ENCODE results near the gene FAM210B. TPM values are rescaled to one million over a fixed set of nuclear protein-coding genes. Genes with fewer than 3 reads are reported as not detected.

Gene FAM210B
- total and polyA plus RNA-seq, 5 experiments from 2014 or later: 25.2 to 32.9 (median 27.8) TPM

GRCh38 chr20:56347628-56348304 is 11.0 kb upstream of the FAM210B start:
- DNase-seq: no peak
- Mint-ChIP-seq H3K4me3 (no peak overlapping the region), H3K27ac (peak overlapping the region in 1 of 10 donors; percentile 70), H3K36me3 (no peaks in the 10 kb centered on the region), H3K9me3 (peaks cover 0 to 1% (median 0%) of the 10 kb centered on the region in 9 donors), H3K27me3 (peaks cover 22 to 54% (median 35%) of the 10 kb centered on the region in 5 donors), H3K4me1 (peaks cover 0 to 17% (median 7%) of the 10 kb centered on the region in 4 donors)
- ATAC-seq: no peak
- POLR2A ChIA-PET: no interaction called here

DNA sequence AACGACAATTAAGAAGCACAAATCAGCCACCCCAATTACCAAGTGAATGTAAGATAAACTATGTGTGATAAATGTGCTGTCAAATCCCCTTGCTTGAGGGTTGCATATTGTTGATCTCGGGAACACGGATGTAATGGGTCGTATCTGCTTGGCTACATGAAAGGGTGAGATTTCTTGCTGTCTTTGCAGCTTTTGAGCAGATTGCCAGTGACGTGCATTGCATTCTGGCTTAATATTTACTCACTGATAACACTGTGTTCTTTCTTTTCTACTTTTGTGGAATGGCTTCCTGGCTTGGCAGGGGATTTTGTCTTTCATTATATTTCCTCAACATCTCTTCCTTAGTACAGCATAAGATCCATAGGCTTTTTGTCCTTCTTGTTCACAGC is 10.5 kb upstream of the FAM210B start:
- DNase-seq (no peak), ATAC-seq (no peak)
- POLR2A ChIA-PET: no interaction called here
- Mint-ChIP-seq H3K4me3 (no peak overlapping the region), H3K4me1 (peaks cover 0 to 16% (median 6%) of the 10 kb centered on the region in 4 donors), H3K27me3 (peaks cover 17 to 50% (median 30%) of the 10 kb centered on the region in 5 donors), H3K9me3 (peaks cover 0 to 1% (median 0%) of the 10 kb centered on the region in 9 donors), H3K27ac (no peak overlapping the region), H3K36me3 (no peaks in the 10 kb centered on the region)

GRCh38 chr20:56348746-56349145 is 10.0 kb upstream of the FAM210B start:
- Mint-ChIP-seq H3K36me3 (no peaks in the 10 kb centered on the region), H3K9me3 (peaks cover 0 to 1% (median 0%) of the 10 kb centered on the region in 9 donors), H3K27me3 (peaks cover 16 to 48% (median 29%) of the 10 kb centered on the region in 5 donors), H3K27ac (no peak overlapping the region), H3K4me1 (peaks cover 0 to 12% (median 4%) of the 10 kb centered on the region in 4 donors), H3K4me3 (no peak overlapping the region)
- POLR2A ChIA-PET: no interaction called here
- ATAC-seq: no peak
- DNase-seq: no peak

DNA sequence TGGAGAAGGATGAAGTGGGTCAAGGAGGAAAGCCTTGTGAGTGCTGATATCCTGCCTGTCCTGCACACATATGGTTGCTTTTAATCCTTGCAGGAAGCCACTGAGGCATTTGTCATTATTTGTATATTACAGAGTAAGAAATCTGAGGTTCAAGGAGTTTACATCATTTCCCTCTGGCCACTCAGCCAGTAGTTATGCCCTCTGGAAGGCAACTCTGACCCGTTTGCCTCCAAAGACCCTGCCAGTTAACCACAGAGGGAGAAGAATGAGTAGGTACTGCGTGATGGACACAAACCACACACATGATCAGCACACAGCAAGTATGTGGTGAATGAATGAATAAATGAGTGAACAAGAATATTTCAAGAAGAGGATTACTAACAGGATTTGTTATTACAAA is 7.9 kb upstream of the FAM210B start:
- Mint-ChIP-seq H3K4me1 (peaks cover 0 to 5% (median 1%) of the 10 kb centered on the region in 4 donors), H3K9me3 (peaks cover 0 to 1% (median 0%) of the 10 kb centered on the region in 9 donors), H3K27ac (no peak overlapping the region), H3K4me3 (no peak overlapping the region), H3K27me3 (peaks cover 6 to 31% (median 14%) of the 10 kb centered on the region in 5 donors), H3K36me3 (no peaks in the 10 kb centered on the region)
- ATAC-seq (no peak), DNase-seq (no peak)
- POLR2A ChIA-PET: interaction anchor here (1.1 kb wide), 1 partner anchor 41 kb away, joined by 3 read pairs; the partner anchor contains the start of genes AURKA and CSTF1

DNA sequence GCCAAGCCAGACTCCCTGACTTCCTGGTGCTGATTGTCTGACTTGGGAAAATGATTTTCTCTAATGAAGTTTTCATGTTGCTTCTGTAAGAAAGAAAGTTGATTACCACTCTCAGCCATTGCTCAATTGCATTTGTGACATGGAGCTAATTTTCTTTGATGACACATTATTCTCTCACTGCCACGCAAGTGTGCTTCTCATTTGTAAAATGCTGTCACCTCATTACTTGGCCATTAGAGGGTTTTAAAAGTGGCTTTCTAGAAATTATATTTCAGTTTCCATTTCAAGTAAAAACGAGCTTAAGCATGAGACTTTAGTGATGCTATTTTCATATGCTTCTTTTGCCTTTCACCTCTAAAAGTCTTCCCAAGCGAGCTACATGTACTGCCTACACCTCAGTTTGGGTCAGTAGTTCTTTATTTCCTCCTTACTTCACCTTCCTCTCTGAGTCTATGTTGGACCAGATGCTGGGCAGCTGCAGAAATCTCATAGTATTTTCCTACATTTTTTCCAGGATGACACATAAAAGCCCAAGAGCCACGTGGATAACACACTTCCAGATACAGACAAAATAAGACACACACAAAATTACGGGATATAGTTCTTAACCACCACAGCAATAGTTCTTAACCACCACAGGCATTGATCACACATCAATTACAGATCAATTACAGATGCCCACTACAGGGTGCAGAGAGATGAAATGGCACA is 6.3 kb upstream of the FAM210B start:
- no peak overlapping the region for H3K27ac Mint-ChIP-seq

GRCh38 chr20:56353356-56353755 is 5.4 kb upstream of the FAM210B start:
- POLR2A ChIA-PET: no interaction called here
- no peak for DNase-seq
- Mint-ChIP-seq H3K36me3 (no peaks in the 10 kb centered on the region), H3K27me3 (peaks cover 0 to 15% (median 9%) of the 10 kb centered on the region in 5 donors), H3K4me3 (no peak overlapping the region), H3K4me1 (peaks cover under 1 to 7% (median 2%) of the 10 kb centered on the region in 4 donors), H3K9me3 (no peaks in the 10 kb centered on the region), H3K27ac (no peak overlapping the region)
- ATAC-seq: no peak

More for the DNA sequence above, 6.3 kb upstream of the FAM210B start:
- DNase-seq: no peak
- Mint-ChIP-seq H3K4me1 (peaks cover 0 to 5% (median 1%) of the 10 kb centered on the region in 4 donors), H3K9me3 (no peaks in the 10 kb centered on the region), H3K4me3 (no peak overlapping the region), H3K27me3 (peaks cover 0 to 23% (median 9%) of the 10 kb centered on the region in 5 donors), H3K36me3 (no peaks in the 10 kb centered on the region)
- POLR2A ChIA-PET: no interaction called here
- no peak for ATAC-seq

DNA sequence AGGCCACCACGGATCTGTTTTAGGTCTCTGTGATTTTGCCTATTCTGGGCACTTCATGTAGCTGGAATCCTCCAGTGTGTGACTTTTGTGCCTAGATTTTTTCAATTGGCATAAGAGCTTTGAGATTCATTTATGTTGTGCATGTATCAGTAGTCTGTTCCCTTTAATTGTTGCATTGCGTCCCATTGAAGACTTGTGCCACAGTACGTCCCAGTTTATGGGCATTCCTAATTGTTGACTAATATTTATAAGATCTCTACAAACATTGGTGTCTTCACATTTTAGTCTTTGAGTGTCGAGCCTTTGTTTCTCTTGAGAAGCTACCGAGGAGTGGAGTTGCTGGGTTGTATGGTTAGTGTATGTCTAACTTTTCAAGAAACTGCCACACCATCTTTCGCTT is 704 bp upstream of the FAM210B start:
- no peak for ATAC-seq

GRCh38 chr20:56359212-56360132 is 698 bp downstream of the FAM210B start:
- Mint-ChIP-seq H3K36me3 (peaks cover 0 to 6% (median 0%) of the 10 kb centered on the region in 3 donors), H3K4me1 (peaks cover 8 to 27% (median 17%) of the 10 kb centered on the region in 4 donors), H3K9me3 (no peaks in the 10 kb centered on the region), H3K4me3 (peak overlapping the region; percentile 80 to 95 (median 92)), H3K27me3 (peaks cover 0 to 2% (median 0%) of the 10 kb centered on the region in 5 donors), H3K27ac (peak overlapping the region in 9 of 10 donors; percentile 65 to 92 (median 84))
- DNase-seq (peak in 4 of 10 donors; percentile 3 to 9 (median 5)), ATAC-seq (peak; percentile 22 to 29)
- POLR2A ChIA-PET: interaction anchor here (0.9 to 2.6 kb wide), 4 partner anchors 13 to 1033 kb away, joined by 3 to 34 read pairs (median 4); partner anchors contain the start of genes AURKA, CASS4 and CSTF1

More for the DNA sequence above, 704 bp upstream of the FAM210B start:
- H3K4me1 Mint-ChIP-seq: peaks cover 8 to 27% (median 17%) of the 10 kb centered on the region in 4 donors
- H3K27ac Mint-ChIP-seq: peak overlapping the region in 9 of 10 donors; percentile 6 to 85 (median 66)
- H3K9me3 Mint-ChIP-seq: no peaks in the 10 kb centered on the region
- POLR2A ChIA-PET: interaction anchor here (0.9 to 2.6 kb wide), 3 partner anchors 14 to 110 kb away, joined by 3 to 34 read pairs (median 4); partner anchors contain the start of genes AURKA, CSTF1 and RTF2
- peaks cover 0 to 9% (median 3%) of the 10 kb centered on the region in 5 donors for H3K27me3 Mint-ChIP-seq
- H3K4me3 Mint-ChIP-seq: peak overlapping the region; percentile 73 to 90 (median 83)
- peak in 1 of 10 donors; percentile 3 for DNase-seq
- H3K36me3 Mint-ChIP-seq: no peaks in the 10 kb centered on the region

DNA sequence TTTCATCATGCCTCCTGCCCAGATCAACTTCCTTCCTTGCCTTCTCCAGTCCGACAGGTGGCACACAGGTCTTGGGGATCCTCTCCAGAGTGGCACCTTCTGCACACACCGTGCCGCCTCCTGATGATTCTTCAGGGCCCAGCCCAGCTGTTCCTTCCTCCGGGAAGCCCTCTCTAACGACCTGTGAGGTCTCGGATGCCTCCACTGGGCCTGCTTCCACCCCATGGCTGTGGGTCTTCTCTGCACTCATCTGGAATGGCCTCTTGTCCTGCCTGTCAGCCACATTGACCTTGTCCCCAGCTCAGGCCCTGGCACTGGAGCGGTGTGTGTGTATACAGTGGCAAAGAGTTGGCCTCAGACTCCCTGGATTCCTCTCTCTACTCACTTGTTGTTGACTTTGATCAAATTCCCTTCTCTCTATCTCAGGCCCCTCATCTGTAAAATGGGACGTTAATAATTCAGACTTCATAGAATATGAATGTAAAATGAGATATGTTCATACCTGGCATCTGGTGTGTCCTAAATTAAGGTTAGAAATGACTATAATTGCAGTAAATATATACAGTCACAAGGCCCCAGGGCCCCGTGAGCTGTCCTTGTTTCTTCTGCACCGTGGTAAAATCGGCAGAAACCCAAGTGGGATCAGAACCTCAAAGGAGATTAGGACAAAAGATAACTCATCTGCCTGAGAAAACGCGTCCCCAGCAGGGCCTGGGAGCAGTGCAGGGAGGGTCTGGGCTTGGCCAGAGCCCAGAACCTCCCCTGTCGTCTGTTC is 1.5 kb downstream of the FAM210B start:
- Mint-ChIP-seq H3K4me1 (peaks cover 8 to 27% (median 17%) of the 10 kb centered on the region in 4 donors), H3K9me3 (no peaks in the 10 kb centered on the region), H3K4me3 (peak overlapping the region; percentile 69 to 95 (median 90)), H3K36me3 (peaks cover 0 to 6% (median 5%) of the 10 kb centered on the region in 3 donors), H3K27me3 (peaks cover 0 to 2% (median 0%) of the 10 kb centered on the region in 5 donors), H3K27ac (peak overlapping the region in 7 of 10 donors; percentile 21 to 90 (median 67))
- ATAC-seq (no peak), DNase-seq (no peak)
- POLR2A ChIA-PET: interaction anchor here (2.6 kb wide), 1 partner anchor 32 kb away, joined by 34 read pairs; the partner anchor contains the start of genes AURKA and CSTF1

DNA sequence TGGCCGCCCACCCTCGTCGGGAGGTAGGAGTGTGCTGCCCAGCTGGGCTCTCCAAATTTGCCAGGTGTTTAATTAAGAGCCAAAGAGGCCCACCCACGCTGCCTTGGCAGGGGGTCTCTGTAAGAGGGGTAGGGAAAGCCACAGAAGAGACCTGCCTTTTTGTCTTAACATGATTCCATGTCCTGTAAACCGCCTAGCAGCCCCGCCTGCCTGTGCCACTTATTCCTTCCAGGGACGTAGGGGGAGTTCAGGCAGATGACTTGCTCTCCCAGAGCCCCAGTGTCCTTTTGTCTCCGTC is 2.1 kb downstream of the FAM210B start:
- no peaks in the 10 kb centered on the region for H3K27me3 Mint-ChIP-seq
- ATAC-seq (no peak), DNase-seq (no peak)
- peaks cover 0 to 10% (median 6%) of the 10 kb centered on the region in 3 donors for H3K36me3 Mint-ChIP-seq
- H3K9me3 Mint-ChIP-seq: no peaks in the 10 kb centered on the region
- peaks cover 8 to 27% (median 17%) of the 10 kb centered on the region in 4 donors for H3K4me1 Mint-ChIP-seq
- H3K4me3 Mint-ChIP-seq: peak overlapping the region; percentile 0 to 95 (median 82)
- POLR2A ChIA-PET: no interaction called here
- H3K27ac Mint-ChIP-seq: peak overlapping the region in 2 of 10 donors; percentile 17 to 68

GRCh38 chr20:56361900-56362299 is 3.1 kb downstream of the FAM210B start:
- POLR2A ChIA-PET: no interaction called here
- H3K9me3 Mint-ChIP-seq: no peaks in the 10 kb centered on the region
- no peak for DNase-seq
- no peak overlapping the region for H3K4me3 Mint-ChIP-seq
- H3K27ac Mint-ChIP-seq: peak overlapping the region in 1 of 10 donors; percentile 6
- ATAC-seq: no peak
- H3K4me1 Mint-ChIP-seq: peaks cover 8 to 27% (median 17%) of the 10 kb centered on the region in 4 donors
- peaks cover 4 to 21% (median 14%) of the 10 kb centered on the region in 3 donors for H3K36me3 Mint-ChIP-seq
- no peaks in the 10 kb centered on the region for H3K27me3 Mint-ChIP-seq

All from naive thymus-derived CD8-positive, alpha-beta T cell (primary cell).